ENCODE data around the gene ZFPL1.
A peak's percentile ranks its signal among the peaks of the same experiment; 100 is the strongest.

Gene ZFPL1

GRCh38 chr11:65129649-65130441, 45.8 kb downstream of the ZFPL1 start:
- DNase-seq (ENCODE audit: low spot score) = no peak

- DNase-seq (ENCODE audit: low spot score) = no peak
These were observed 46.8 kb downstream of the ZFPL1 start for GRCh38 chr11:65130631-65131416.

- no peak for DNase-seq (ENCODE audit: low spot score)
These were observed 47.4 kb downstream of the ZFPL1 start for GRCh38 chr11:65131417-65131776.

- DNase-seq (ENCODE audit: low spot score) = no peak
These were observed 47.8 kb downstream of the ZFPL1 start for GRCh38 chr11:65131895-65132237.

GRCh38 chr11:65132238-65132987, 48.4 kb downstream of the ZFPL1 start:
- no peak for DNase-seq (ENCODE audit: low spot score)

GRCh38 chr11:65132988-65133700, 49.1 kb downstream of the ZFPL1 start:
- no peak for DNase-seq (ENCODE audit: low spot score)

- no peak for DNase-seq (ENCODE audit: low spot score)
These were observed 49.7 kb downstream of the ZFPL1 start for GRCh38 chr11:65133724-65134123.

- peak; percentile 91 for DNase-seq (ENCODE audit: low spot score)
These were observed 50.4 kb downstream of the ZFPL1 start, which contains the start of gene SYVN1 for GRCh38 chr11:65134240-65134951. Gene SYVN1 (minus strand): TSS chr11:65134519. CDS start chr11:65133601, 918 bp downstream.

GRCh38 chr11:65134952-65135632, 51.1 kb downstream of the ZFPL1 start:
- DNase-seq (ENCODE audit: low spot score) = peak; percentile 91

GRCh38 chr11:65135633-65136145, 51.7 kb downstream of the ZFPL1 start:
- DNase-seq (ENCODE audit: low spot score) = no peak

- no peak for DNase-seq (ENCODE audit: low spot score)
These were observed 52.6 kb downstream of the ZFPL1 start for GRCh38 chr11:65136515-65137096.

All from putamen (tissue), 1 donor.